GM19455 (cell line): ENCODE measurements around the gene TRIM40.
"Not testable (repeated sequence)": the region's sequence is repeated elsewhere in the genome, so short reads cannot be mapped to it uniquely, and the experiment has no call there.

Source experiments
- ATAC-seq: cut with Tn5 transposase; IDR thresholded peaks from one replicate; pipeline ENCODE4 v1.9.1; 2021; ENCODE audit not compliant: unreplicated experiment

TRIM40 gene

DNA sequence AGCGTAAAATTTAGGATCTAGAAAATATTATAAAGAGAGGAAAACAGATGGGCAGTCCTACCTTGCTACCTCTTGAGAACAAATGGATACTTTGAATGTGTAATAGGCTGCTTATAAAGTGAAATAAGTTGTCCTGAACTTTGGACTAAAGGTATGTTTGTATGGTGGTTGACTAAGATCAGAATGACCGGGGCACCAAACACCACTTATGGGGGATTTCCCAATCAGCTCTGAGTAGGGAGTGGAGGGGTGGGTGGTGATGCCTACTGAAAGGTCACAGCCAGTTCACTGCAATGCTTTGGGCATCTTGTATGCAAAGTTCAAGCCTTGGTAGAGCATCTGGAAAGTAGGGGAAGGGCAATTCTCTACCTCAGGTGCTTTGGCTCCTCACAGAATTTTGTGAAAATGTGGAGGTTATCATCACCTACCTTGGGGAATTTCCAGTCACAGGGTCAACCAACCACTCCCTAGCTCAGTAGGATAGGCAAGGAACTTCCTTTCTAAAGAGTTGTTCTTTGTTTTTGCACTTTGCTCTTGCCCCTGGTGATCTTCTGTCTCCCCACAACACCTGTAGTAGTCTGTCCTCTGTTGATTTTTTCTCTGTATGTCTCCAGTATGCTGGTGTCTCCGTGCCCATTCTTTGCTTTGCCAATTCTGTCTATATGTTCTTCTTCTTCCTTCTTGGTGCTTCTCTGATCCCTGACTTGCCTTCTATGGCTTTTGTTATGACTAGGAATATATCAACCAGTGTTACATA is 22.8 kb upstream of the TRIM40 start, which contains the start of gene TRIM31:
TSS of gene TRIM31 (minus strand) at position 88 of the 757 bp plus-strand sequence. CDS start 285 bp downstream, outside the sequence.
- no peak for ATAC-seq

GRCh38 chr6:30113841-30114240 is 22.1 kb upstream of the TRIM40 start:
- no peak for ATAC-seq

GRCh38 chr6:30116724-30117123 is 19.2 kb upstream of the TRIM40 start:
- ATAC-seq = no peak

DNA sequence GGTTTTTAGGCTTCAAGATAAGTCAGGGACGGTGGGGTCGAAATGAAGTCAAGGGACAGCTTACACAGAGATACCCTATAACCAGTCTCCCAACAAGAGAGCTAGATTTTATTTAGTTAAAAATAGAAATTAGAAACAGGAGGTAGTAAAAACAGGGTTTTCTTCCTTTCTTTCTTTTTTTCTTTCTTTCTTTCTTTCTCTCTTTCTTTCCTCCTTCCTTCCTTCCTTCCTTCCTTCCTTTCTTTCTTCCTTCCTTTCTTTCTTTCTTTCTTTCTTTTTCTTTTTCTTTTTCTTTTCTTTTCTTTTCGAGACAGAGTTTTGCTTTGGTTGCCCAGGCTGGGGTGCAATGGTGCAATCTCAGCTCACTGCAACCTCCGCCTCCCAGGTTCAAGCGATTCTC is 17.2 kb upstream of the TRIM40 start:
- not testable (repeated sequence) for ATAC-seq

- no peak for ATAC-seq
These were observed 14.2 kb upstream of the TRIM40 start for GRCh38 chr6:30121446-30122366.

- ATAC-seq = no peak
These were observed 13.4 kb upstream of the TRIM40 start for GRCh38 chr6:30122515-30122914.

GRCh38 chr6:30127238-30128093 is 8.5 kb upstream of the TRIM40 start:
- ATAC-seq = no peak

DNA sequence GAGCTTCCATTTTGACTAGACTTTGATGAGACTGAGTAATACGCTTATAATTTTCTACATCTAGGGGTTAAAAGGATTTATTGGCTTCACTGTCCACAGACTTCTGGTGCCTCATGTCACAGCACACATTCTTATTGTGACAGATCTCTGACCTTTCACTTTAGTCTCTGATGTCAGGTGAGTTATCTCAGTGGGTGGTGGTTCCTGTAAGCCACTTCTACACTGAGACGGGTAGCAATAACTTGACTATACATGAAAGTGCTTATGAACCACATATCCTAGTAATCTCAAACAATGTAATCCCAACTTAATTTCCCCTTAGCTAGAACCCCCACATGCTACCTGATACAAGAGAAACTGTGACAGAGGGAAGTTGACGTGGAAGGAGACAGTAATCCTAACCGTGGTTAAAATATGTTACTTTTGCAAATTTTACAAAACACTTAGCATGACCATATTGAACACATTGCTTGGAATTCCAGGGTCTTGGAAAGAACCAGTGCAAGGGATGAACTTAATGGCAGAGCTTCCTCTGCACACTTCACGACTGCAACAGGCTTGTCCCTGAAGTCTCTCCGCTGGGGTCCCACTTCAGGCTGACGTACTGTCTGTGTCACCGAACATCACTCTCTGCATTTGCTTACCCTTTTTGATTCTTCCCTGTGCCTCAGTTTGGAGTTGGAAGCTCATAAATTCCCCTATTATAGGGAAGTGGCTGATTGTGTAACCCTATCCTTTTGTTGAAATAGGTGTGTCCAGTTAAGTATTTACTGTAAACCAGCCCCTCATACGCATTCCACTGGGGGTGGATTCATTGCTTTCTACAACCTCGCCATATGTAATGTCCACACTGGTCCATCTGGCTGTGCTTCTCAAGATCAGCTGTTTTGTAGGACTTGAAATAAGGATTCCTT is 6.4 kb upstream of the TRIM40 start:
- ATAC-seq = no peak

DNA sequence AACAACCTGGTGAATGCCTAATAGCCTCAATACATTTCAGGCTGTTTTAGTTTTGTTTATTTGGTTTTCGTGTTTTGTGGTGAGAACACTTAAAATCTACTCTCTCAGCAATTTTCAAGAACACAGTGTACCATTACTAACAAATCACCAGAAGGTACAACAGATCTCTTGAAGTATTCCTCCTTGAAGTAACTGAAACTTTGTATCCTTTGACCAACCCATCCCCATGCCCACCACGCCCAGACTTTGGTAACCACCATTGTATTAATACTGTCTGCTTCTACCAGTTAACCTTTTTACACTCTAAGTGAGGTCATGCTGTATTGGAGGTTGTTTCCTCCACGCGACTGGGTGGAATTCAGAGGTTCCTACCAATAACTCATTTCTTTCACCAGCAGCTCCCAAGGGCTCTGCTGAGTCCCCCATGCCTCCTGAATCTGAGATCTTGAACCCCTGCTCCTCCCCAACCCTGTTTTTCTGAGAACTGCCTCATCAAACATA is 5.7 kb upstream of the TRIM40 start:
- no peak for ATAC-seq

GRCh38 chr6:30130887-30131862 is 4.8 kb upstream of the TRIM40 start:
- no peak for ATAC-seq

DNA sequence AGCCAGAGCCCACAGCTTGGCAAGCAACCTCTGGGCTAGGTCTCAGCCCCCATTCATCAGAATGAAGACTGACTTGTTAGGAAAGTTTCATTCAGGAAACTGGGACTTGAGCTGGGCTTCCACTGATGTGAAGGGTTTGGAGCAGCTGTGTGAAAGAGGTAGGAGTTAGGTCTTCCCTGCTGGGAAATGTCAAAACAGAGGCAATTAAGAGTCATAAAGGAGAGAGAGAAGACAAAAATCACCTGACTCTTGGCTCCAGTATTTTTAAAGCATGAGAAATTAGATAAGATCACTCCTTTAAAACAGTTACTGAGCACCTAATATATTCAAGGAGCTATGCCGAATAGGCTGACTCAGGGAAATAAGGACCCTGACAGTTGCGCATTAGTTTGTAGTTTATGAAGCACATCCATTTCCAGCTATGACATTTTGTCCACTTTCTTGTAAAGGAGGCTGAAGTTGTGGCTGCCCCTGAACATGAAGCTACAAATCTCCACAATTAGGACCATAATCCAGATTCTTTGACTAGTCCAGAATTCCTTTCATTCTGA is 3.9 kb upstream of the TRIM40 start:
- no peak for ATAC-seq

- no peak for ATAC-seq
These were observed 793 bp upstream of the TRIM40 start for GRCh38 chr6:30135147-30135546.

DNA sequence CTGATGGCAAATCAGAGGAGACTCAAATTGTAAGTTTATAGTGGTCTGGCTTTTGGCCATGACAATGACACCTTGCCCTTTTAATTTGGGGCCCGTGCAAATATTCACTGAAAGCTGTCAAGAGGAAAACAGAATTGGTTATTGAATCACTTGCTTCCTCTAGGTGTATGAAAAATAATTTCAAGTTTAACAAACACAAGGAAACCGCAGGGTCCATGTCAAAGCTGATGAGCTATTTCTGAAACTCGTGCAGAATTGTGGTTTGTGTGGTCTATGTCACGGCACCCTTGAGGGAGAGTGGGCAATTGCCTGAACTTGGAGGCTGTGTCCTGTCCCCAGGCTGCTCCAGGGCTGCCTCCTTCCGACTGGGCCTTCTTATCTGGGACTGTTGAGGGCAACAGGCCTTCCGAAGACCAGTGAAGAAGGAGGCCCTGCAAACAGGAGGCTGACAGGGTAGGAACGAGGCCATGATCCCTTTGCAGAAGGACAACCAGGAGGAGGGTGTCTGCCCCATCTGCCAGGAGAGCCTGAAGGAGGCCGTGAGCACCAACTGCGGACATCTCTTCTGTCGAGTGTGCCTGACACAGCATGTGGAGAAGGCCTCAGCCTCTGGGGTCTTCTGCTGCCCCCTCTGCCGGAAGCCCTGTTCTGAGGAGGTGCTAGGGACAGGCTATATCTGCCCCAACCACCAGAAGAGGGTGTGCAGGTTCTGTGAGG is 788 bp downstream of the TRIM40 start:
- no peak for ATAC-seq

DNA sequence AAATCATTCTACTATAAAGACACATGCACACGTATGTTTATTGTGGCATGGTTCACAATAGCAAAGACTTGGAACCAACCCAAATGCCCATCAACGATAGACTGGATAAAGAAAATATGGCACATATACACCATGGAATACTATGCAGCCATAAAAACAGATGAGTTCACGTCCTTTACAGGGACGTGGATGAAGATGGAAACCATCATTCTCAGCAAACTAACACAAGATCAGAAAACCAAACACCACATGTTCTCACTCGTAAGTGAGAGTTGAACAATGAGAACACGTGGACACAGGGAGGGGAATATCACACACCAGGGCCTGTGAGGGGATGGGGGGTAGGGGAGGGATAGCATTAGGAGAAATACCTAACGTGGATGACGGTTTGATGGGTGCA is 4.3 kb downstream of the TRIM40 start:
- ATAC-seq = not testable (repeated sequence)

DNA sequence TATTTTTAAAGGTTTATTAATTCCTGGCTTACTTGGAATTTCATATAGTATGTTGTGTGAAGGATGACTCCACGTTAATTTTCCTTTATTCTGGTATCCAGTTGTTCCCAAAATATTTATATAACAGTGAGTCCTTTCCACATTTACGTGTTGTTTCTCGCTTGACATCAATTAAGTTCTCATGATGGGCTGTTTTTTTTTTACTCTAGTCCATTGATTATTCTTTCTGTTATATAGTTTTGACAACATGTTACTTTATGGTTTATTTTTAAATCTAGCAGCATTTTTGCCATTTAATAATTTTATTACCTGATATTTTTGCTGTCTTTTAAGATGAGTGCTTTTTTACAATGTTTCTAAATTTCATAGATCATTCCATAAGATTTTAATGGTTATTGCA is 6.7 kb downstream of the TRIM40 start:
- no peak for ATAC-seq

DNA sequence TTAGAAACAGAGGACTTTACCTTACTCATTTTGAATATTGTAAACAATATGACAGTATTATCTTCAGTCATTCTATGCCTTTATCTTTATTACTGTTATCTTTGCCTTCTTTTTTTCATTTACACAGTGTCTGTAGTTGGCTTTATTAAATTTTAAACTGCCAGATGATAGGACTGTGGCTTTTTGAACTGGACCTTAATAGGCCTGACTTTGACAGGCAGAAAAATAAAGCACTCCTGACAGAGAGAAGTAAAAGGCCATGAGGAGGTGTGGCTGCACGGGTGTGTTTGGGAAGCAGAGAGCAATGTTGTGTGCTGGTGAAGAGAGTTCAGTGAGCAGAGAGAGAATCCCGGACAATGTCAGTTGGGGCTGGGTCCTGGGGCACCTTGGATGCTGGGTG is 7.8 kb downstream of the TRIM40 start:
- no peak for ATAC-seq

- ATAC-seq = no peak
These were observed 8.9 kb downstream of the TRIM40 start for GRCh38 chr6:30144811-30145210.

- ATAC-seq = no peak
These were observed 9.9 kb downstream of the TRIM40 start for GRCh38 chr6:30145818-30146217.
